GM12878 (cell line): ENCODE measurements around the gene DENND6A. TPM values are rescaled to one million over a fixed set of nuclear protein-coding genes. Genes with fewer than 3 reads are reported as not detected.

Experiments
- ATAC-seq: fragments of 200-7000 bp; cut with Tn5 transposase; 3 replicates; pipeline ENCODE4 v1.9.1; 2020; ENCODE audit warnings: mild to moderate bottlenecking, moderate library complexity
- BruUV-seq: library from RNA; stranded (reverse); fragments of 400-500 nt; replicated peaks from 2 replicates; lab custom pipeline; 2021; lab: Mats Ljungman, UMichigan
- CTCF ChIA-PET: fragments of 300-600 bp; sonication (Branson Sonifier 250); formaldehyde crosslinking; extraction: SDS; loops from one replicate; lab custom pipeline; 2021; ENCODE audit warnings: inconsistent platforms; lab: Yijun Ruan, JAX
- POLR2A ChIA-PET: fragments of 350-600 bp; formaldehyde crosslinking; extraction: SDS; loops from one replicate; lab custom pipeline; 2021; ENCODE audit warnings: inconsistent platforms; lab: Charles Lee
- RAD21 ChIA-PET: fragments of 300-600 bp; sonication (Branson Sonifier 250); formaldehyde crosslinking; loops from one replicate; lab custom pipeline; 2023; ENCODE audit warnings: antibody characterized with exemption; ENCODE audit not compliant: unreplicated experiment; lab: Charles Lee
- SMC1A ChIA-PET: fragments of 300-600 bp; sonication (Branson Sonifier 250); formaldehyde crosslinking; loops from one replicate; lab custom pipeline; 2023; ENCODE audit not compliant: unreplicated experiment, uncharacterized antibody; lab: Charles Lee
- DNase-seq: peaks from one replicate; pipeline ENCODE4 v3.0.0-alpha.2; 2011; ENCODE audit warnings: low read depth, low spot score
- FAIRE-seq: peaks from 3 replicates; lab custom pipeline; 2011; peaks lifted over from hg19 to GRCh38; lab: Jason Lieb, UNC
- H2AFZ ChIP-seq: 2 replicates; pipeline ENCODE4 v1.6.0; 2011; ENCODE audit warnings: low read depth, low read length, control low read depth; ENCODE audit not compliant: control insufficient read depth
- H3K27ac ChIP-seq: 2 replicates; pipeline ENCODE4 v1.5.1; 2011; ENCODE audit warnings: control low read depth; ENCODE audit not compliant: control insufficient read depth, insufficient read depth
- H3K27me3 ChIP-seq, 2 experiments: replicated peaks in 1 of 2; 2 replicates each; pipeline versions ENCODE4 v1.6.0 to v1.6.1; 2011; ENCODE audit warnings: low read length in 1 of 2; ENCODE audit not compliant: control insufficient read depth in 2 of 2, insufficient read depth in 2 of 2
- H3K36me3 ChIP-seq, 2 experiments: 2 replicates each; pipeline ENCODE4 v1.5.1; 2011; ENCODE audit warnings: low read length in 1 of 2; ENCODE audit not compliant: control insufficient read depth in 2 of 2, insufficient read depth in 2 of 2
- H3K4me1 ChIP-seq: 2 replicates; pipeline ENCODE4 v1.6.1; 2011; ENCODE audit warnings: mild to moderate bottlenecking, low read length, moderate library complexity, mixed read lengths; ENCODE audit not compliant: control insufficient read depth, insufficient read depth
- H3K4me2 ChIP-seq: 2 replicates; pipeline ENCODE4 v1.6.0; 2011; ENCODE audit warnings: control low read depth; ENCODE audit not compliant: control insufficient read depth, insufficient read depth
- H3K4me3 ChIP-seq: fragments of 200-600 bp; sonication (generic); 2 replicates; pipeline ENCODE4 v1.5.1; 2016
- H3K79me2 ChIP-seq: 2 replicates; pipeline ENCODE4 v1.6.0; 2011; ENCODE audit warnings: low read length; ENCODE audit not compliant: control insufficient read depth, insufficient read depth
- H3K9ac ChIP-seq: 2 replicates; pipeline ENCODE4 v1.8.0; 2011; ENCODE audit warnings: low read length, control low read depth, mixed read lengths; ENCODE audit not compliant: control insufficient read depth, insufficient read depth
- H3K9me3 ChIP-seq: replicated peaks from 3 replicates; pipeline ENCODE4 v1.5.1; 2011; ENCODE audit warnings: mild to moderate bottlenecking, low read length; ENCODE audit not compliant: control insufficient read depth, insufficient read depth
- H4K20me1 ChIP-seq: 2 replicates; pipeline ENCODE4 v1.6.0; 2011; ENCODE audit not compliant: control insufficient read depth, insufficient read depth
- ATF2 ChIP-seq: IDR thresholded peaks from 2 replicates; pipeline ENCODE4 v1.6.1; 2012; ENCODE audit warnings: low read length, inconsistent platforms
- BHLHE40 ChIP-seq, 2 experiments: fragments of 450-650 bp in 1 of 2; IDR thresholded peaks; 2 replicates each; pipeline ENCODE4 v1.6.1; 2011 to 2017; ENCODE audit warnings: low read depth in 2 of 2, borderline replicate concordance in 1 of 2, improper control_type of control experiment in 1 of 2, low read length in 1 of 2, mild to moderate bottlenecking in 1 of 2
- DPF2 ChIP-seq: fragments of 450-650 bp; IDR thresholded peaks from 2 replicates; pipeline ENCODE4 v1.6.1; 2017; ENCODE audit warnings: mild to moderate bottlenecking
- EED ChIP-seq: sonication (generic); IDR thresholded peaks from 2 replicates; pipeline ENCODE4 v1.6.1; 2016; ENCODE audit warnings: antibody characterized with exemption, low read depth
- ESRRA ChIP-seq: IDR thresholded peaks from 2 replicates; pipeline ENCODE4 v1.6.1; 2012; ENCODE audit warnings: mild to moderate bottlenecking, low read length, improper control_type of control experiment
- KLF5 ChIP-seq: fragments of 450-650 bp; IDR thresholded peaks from 2 replicates; pipeline ENCODE4 v1.6.1; 2014; ENCODE audit warnings: mild to moderate bottlenecking; ENCODE audit not compliant: partially characterized antibody
- MLLT1 ChIP-seq: fragments of 450-650 bp; IDR thresholded peaks from 2 replicates; pipeline ENCODE4 v1.6.1; 2016; ENCODE audit warnings: mild to moderate bottlenecking
- MTA2 ChIP-seq: fragments of 450-650 bp; IDR thresholded peaks from 2 replicates; pipeline ENCODE4 v1.6.1; 2016; ENCODE audit warnings: low read depth, mild to moderate bottlenecking, moderate library complexity
- MTA3 ChIP-seq: IDR thresholded peaks from 2 replicates; pipeline ENCODE4 v1.6.1; 2012; ENCODE audit warnings: low read length, inconsistent platforms, borderline replicate concordance
- MYB ChIP-seq: fragments of 150-350 bp; IDR thresholded peaks from 2 replicates; pipeline ENCODE4 v1.6.1; 2014; ENCODE audit warnings: mild to moderate bottlenecking, low read depth, low read length, borderline replicate concordance
- PAX8 ChIP-seq: fragments of 450-650 bp; IDR thresholded peaks from 2 replicates; pipeline ENCODE4 v1.6.1; 2017; ENCODE audit warnings: mild to moderate bottlenecking, moderate library complexity
- POLR2A ChIP-seq: IDR thresholded peaks from 2 replicates; pipeline ENCODE4 v1.6.1; 2011; ENCODE audit warnings: low read depth, mild to moderate bottlenecking, low read length
- RUNX3 ChIP-seq: IDR thresholded peaks from 2 replicates; pipeline ENCODE4 v1.6.1; 2012; ENCODE audit warnings: low read length, inconsistent platforms
- SMAD1 ChIP-seq: fragments of 450-650 bp; IDR thresholded peaks from 2 replicates; pipeline ENCODE4 v1.6.1; 2018; ENCODE audit warnings: mild to moderate bottlenecking, low read depth; ENCODE audit not compliant: partially characterized antibody
- SMAD5 ChIP-seq: IDR thresholded peaks from 2 replicates; pipeline ENCODE4 v1.6.1; 2016; ENCODE audit warnings: antibody characterized with exemption, low read depth
- TBL1XR1 ChIP-seq: IDR thresholded peaks from 2 replicates; pipeline ENCODE4 v1.6.1; 2012; ENCODE audit warnings: low read depth, low read length, improper control_type of control experiment
- YY1 ChIP-seq: IDR thresholded peaks from 2 replicates; pipeline ENCODE4 v1.6.1; 2011; ENCODE audit warnings: low read depth, mild to moderate bottlenecking, low read length
- ZBED1 ChIP-seq: IDR thresholded peaks from 2 replicates; pipeline ENCODE4 v1.6.1; 2016; ENCODE audit warnings: borderline replicate concordance
- ZNF622 ChIP-seq: fragments of 450-650 bp; IDR thresholded peaks from 2 replicates; pipeline ENCODE4 v1.6.1; 2017; ENCODE audit warnings: mild to moderate bottlenecking, inconsistent platforms
- WGBS: methylation state at CpG from one replicate; pipeline ENCODE4 v1.1.6; 2016; ENCODE audit warnings: low lambda C conversion rate; ENCODE audit not compliant: insufficient replicate concordance, insufficient coverage; ENCODE audit errors: missing lambda C conversion rate; 5-methylcytosine and 5-hydroxymethylcytosine counted together
- in situ Hi-C: fragments of 300-500 bp; cut with MboI; formaldehyde crosslinking; loops from 9 replicates; pipeline ENCODE4 v1.14.3; 2018; ENCODE audit warnings: mixed read lengths
- intact Hi-C: fragments of 100-400 bp; cut with micrococcal nuclease; formaldehyde crosslinking; loops from one replicate; pipeline ENCODE4 v1.14.2; 2022; ENCODE audit not compliant: unreplicated experiment
- polyA plus RNA-seq, 11 experiments: library from polyadenylated mRNA; depleted of rRNA in 4 of 11; unstranded in 6 of 11; stranded (reverse) in 5 of 11; fragments of >200 nt; fragmentation: Nextera tagmentation in 4 of 11; fragmentation: Illumina TruSeq in 1 of 11; extraction: Ambion mirVana in 4 of 11; extraction: Trizol in 1 of 11; gene quantifications; 1 replicate in 1 of 11; 2 replicates in 10 of 11; pipeline versions ENCODE4 v1.2.1 to v1.2.3, GENCODE V29; 2011 to 2016; ENCODE audit warnings: inconsistent platforms in 2 of 11, missing spikeins in 2 of 11, low read depth in 1 of 11
- total RNA-seq, 4 experiments: library from RNA; depleted of rRNA in 3 of 4; stranded (reverse); fragments of >200 nt in 3 of 4; fragmentation: Illumina TruSeq in 1 of 4; extraction: Trizol in 1 of 4; gene quantifications; 2 replicates each; pipeline versions ENCODE4 v1.2.1 to v1.2.3, GENCODE V29; 2013 to 2021

DENND6A gene
- total and polyA plus RNA-seq, 10 of the 15 experiments (the other 5 are each of a cell fraction or from before 2014, with no cell fraction given) = 1.8 to 15.3 (median 10.3) TPM

GRCh38 chr3:57587905-57588304 is 105.0 kb downstream of the DENND6A start:
- no TSS peak for BruUV-seq
- 62% methylated on average over 2 of the region's 2 CpGs for WGBS
- Histone ChIP-seq H3K36me3 (peaks cover 0 to 7% of the 10 kb centered on the region in 2 experiments; a peak in 1 of 4 replicates), H3K27ac (no peak overlapping the region), H4K20me1 (no peaks in the 10 kb centered on the region), H3K79me2 (peaks cover 74% of the 10 kb centered on the region), H2AFZ (no peak overlapping the region), H3K4me2 (peak overlapping the region; percentile 30; the same call in 1 of the 2 replicates), H3K27me3 (no peaks in the 10 kb centered on the region), H3K9ac (no peak overlapping the region), H3K9me3 (no peaks in the 10 kb centered on the region), H3K4me3 (no peak overlapping the region), H3K4me1 (no peaks in the 10 kb centered on the region)
- ATAC-seq (no peak), FAIRE-seq (no peak), DNase-seq (no peak)
- SMC1A ChIA-PET = interaction anchor here (1.5 to 1.8 kb wide), 2 partner anchors 11 to 84 kb away, joined by 4 to 5 read pairs; no protein-coding TSS in a partner anchor
- intact Hi-C loops (no loop called here), in situ Hi-C loops (no loop called here)
- POLR2A ChIA-PET = no interaction called here
- CTCF ChIA-PET = no interaction called here
- RAD21 ChIA-PET = interaction anchor here (1.1 kb wide), 1 partner anchor 103 kb away, joined by 3 read pairs; no protein-coding TSS in a partner anchor
- TF ChIP-seq MYB (no peak), KLF5 (no peak), ATF2 (no peak), EED (no peak), PAX8 (no peak), DPF2 (no peak), ZNF622 (no peak), MTA2 (no peak), POLR2A (no peak), RUNX3 (no peak), MTA3 (no peak), ESRRA (no peak), ZBED1 (no peak), SMAD5 (no peak), BHLHE40 (IDR thresholded peaks at IDR 0.05; ENCODE audit: borderline replicate concordance in 1 of 2, low read depth in 2 of 2, low read length in 1 of 2) (no peak), TBL1XR1 (no peak), MLLT1 (no peak), YY1 (no peak), SMAD1 (no peak)
